Measurements from ENCODE around the gene ZNF221. TPM values are rescaled to one million over a fixed set of nuclear protein-coding genes. Genes with fewer than 3 reads are reported as not detected.

The ZNF221 gene
- total RNA-seq, 1 donor from 2014 or later: 8.7 TPM

DNA sequence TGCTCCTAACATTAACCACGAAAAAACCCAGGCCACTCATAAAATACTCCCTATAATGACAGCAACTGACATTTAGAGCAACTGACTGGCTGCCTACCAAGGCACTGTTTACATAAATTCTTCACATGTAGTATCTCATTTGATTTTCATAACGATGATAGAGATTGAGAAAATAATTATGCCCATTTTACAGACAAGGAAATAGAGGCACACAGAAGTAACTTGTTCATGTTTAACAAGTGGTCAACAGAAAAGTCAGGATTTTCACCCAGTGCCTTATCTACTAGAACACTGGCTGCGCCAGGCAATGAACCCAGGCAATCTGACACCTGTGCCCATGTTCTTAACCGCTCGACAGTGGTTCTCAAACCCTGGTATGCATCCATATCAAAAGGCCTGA, 22.2 kb upstream of the ZNF221 start:
- Mint-ChIP-seq H3K4me1 (ENCODE audit: low read depth) (peaks cover 5% of the 10 kb centered on the region), H3K36me3 (ENCODE audit: low read depth) (peaks cover 62% of the 10 kb centered on the region), H3K4me3 (ENCODE audit: unreplicated experiment) (no peak overlapping the region), H3K9me3 (ENCODE audit: low read depth) (peaks cover 2% of the 10 kb centered on the region), H3K27me3 (ENCODE audit: low read depth) (no peaks in the 10 kb centered on the region), H3K27ac (ENCODE audit: unreplicated experiment) (no peak overlapping the region)
- TF ChIP-seq, protein P1, sequence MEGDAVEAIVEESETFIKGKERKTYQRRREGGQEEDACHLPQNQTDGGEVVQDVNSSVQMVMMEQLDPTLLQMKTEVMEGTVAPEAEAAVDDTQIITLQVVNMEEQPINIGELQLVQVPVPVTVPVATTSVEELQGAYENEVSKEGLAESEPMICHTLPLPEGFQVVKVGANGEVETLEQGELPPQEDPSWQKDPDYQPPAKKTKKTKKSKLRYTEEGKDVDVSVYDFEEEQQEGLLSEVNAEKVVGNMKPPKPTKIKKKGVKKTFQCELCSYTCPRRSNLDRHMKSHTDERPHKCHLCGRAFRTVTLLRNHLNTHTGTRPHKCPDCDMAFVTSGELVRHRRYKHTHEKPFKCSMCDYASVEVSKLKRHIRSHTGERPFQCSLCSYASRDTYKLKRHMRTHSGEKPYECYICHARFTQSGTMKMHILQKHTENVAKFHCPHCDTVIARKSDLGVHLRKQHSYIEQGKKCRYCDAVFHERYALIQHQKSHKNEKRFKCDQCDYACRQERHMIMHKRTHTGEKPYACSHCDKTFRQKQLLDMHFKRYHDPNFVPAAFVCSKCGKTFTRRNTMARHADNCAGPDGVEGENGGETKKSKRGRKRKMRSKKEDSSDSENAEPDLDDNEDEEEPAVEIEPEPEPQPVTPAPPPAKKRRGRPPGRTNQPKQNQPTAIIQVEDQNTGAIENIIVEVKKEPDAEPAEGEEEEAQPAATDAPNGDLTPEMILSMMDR (IDR thresholded peaks at IDR 0.05): no peak
- DNase-seq (ENCODE audit: low spot score): no peak

GRCh38 chr19:43934055-43934984, 16.7 kb upstream of the ZNF221 start:
- no peaks in the 10 kb centered on the region for H3K27me3 Mint-ChIP-seq (ENCODE audit: low read depth)
- peak overlapping the region; percentile 92 for H3K4me3 Mint-ChIP-seq (ENCODE audit: unreplicated experiment)
- peaks cover under 1% of the 10 kb centered on the region for H3K9me3 Mint-ChIP-seq (ENCODE audit: low read depth)
- H3K4me1 Mint-ChIP-seq (ENCODE audit: low read depth): peaks cover 17% of the 10 kb centered on the region
- DNase-seq (ENCODE audit: low spot score): no peak
- peak overlapping the region; percentile 95 for H3K27ac Mint-ChIP-seq (ENCODE audit: unreplicated experiment)
- TF ChIP-seq, protein P1 (IDR thresholded peaks at IDR 0.05): peak; percentile 38
- H3K36me3 Mint-ChIP-seq (ENCODE audit: low read depth): peaks cover 22% of the 10 kb centered on the region

GRCh38 chr19:43934985-43935708, 15.9 kb upstream of the ZNF221 start, which contains the start of gene ZNF45:
ZNF45 (minus strand) TSS chr19:43935282; CDS start chr19:43922185, 13,097 bp downstream.
- H3K36me3 Mint-ChIP-seq (ENCODE audit: low read depth): peaks cover 16% of the 10 kb centered on the region
- peaks cover 17% of the 10 kb centered on the region for H3K4me1 Mint-ChIP-seq (ENCODE audit: low read depth)
- peak within 1 kb of the TSS; percentile 92 for H3K4me3 Mint-ChIP-seq (ENCODE audit: unreplicated experiment)
- peaks cover 5% of the 10 kb centered on the region for H3K9me3 Mint-ChIP-seq (ENCODE audit: low read depth)
- TF ChIP-seq, protein P1 (IDR thresholded peaks at IDR 0.05): peak; percentile 20
- peak within 1 kb of the TSS; percentile 95 for H3K27ac Mint-ChIP-seq (ENCODE audit: unreplicated experiment)
- no peaks in the 10 kb centered on the region for H3K27me3 Mint-ChIP-seq (ENCODE audit: low read depth)
- peak; percentile 95 for DNase-seq (ENCODE audit: low spot score)

DNA sequence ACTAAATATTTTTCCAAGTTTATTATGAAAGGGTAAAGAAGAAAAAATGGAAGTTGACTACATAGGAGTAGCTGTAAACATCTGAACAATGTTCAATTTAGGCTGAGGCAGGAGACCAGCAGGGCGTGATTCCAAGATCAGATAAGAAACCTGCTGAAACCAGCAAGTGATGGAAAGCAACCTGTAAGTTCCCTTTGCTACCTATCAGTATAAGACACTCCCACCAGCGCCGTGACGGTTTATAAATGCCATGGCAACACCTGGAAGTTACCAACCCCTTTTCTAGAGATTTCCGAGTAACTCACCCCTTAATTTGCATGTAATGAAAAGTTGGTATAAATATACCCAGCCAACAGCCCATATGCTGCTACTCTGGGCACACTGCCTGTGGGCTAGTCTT, 14.8 kb upstream of the ZNF221 start:
- no peak overlapping the region for H3K4me3 Mint-ChIP-seq (ENCODE audit: unreplicated experiment)
- H3K9me3 Mint-ChIP-seq (ENCODE audit: low read depth): peaks cover 5% of the 10 kb centered on the region
- no peak for DNase-seq (ENCODE audit: low spot score)
- H3K4me1 Mint-ChIP-seq (ENCODE audit: low read depth): peaks cover 17% of the 10 kb centered on the region
- TF ChIP-seq, protein P1 (IDR thresholded peaks at IDR 0.05): no peak
- H3K27ac Mint-ChIP-seq (ENCODE audit: unreplicated experiment): no peak overlapping the region
- peaks cover under 1% of the 10 kb centered on the region for H3K27me3 Mint-ChIP-seq (ENCODE audit: low read depth)
- peaks cover 11% of the 10 kb centered on the region for H3K36me3 Mint-ChIP-seq (ENCODE audit: low read depth)
